ENCODE measurements around the gene DDX59.
A peak's percentile ranks its signal among the peaks of the same experiment; 100 is the strongest.

DDX59 gene

DNA sequence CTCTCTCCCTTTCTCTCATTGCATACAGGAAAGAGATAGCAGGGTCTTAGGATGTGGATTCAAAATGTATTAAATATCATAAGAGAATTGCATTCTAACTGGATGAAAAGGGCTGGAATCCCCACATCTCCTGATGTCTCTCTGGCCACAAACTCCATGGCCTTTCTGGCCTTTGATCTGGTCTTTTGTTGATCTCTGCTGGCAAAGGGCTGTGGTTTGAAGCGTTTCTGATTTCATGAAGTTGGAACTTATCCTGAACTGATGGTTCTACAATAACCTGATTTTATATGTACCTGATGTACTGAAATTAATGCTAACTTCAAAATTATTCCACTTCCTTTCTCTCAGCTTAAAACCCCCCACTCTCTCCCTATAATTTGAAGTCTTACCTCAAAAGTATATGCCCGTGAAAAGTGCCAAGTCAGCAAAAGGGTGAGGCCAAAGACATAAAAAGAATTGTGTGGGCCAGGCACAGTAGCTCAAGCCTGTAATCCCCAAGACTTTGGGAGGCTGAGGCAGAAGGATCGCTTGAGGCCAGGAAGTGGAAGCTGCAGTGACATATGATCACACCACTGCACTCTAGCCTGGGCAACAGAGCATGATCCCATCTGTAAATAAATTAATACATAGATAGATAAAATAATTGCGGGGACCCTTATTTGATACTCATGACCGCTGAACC lies 42.7 kb downstream of the DDX59 start:
- no peaks in the 10 kb centered on the region for H3K9me2 ChIP-seq (replicated peaks; ENCODE audit: low read depth, low read length)
- no peaks in the 10 kb centered on the region for H3K36me3 ChIP-seq (ENCODE audit: insufficient read depth, low read length)
- H3K4me2 ChIP-seq (ENCODE audit: low read depth, low read length, poor library complexity, severe bottlenecking): no peak overlapping the region
- H4K20me1 ChIP-seq (ENCODE audit: insufficient read depth, low read length, poor library complexity, severe bottlenecking): no peaks in the 10 kb centered on the region
- H3K79me2 ChIP-seq (ENCODE audit: insufficient read depth, low read length): no peaks in the 10 kb centered on the region
- peaks cover 3% of the 10 kb centered on the region; the same call in 1 of the 2 replicates for H3F3A ChIP-seq (ENCODE audit: low read depth)
- H3K27me3 ChIP-seq (ENCODE audit: insufficient read depth, low read length, poor library complexity, severe bottlenecking): no peaks in the 10 kb centered on the region
- no peak overlapping the region for H3K4me3 ChIP-seq (ENCODE audit: low read length, poor library complexity, severe bottlenecking)
- no peaks in the 10 kb centered on the region for H3K9me3 ChIP-seq (ENCODE audit: insufficient read depth, low read depth, low read length)
- TF ChIP-seq CTCF (conservative IDR thresholded peaks at IDR 0.05; ENCODE audit: low read length) (no peak), EZH2phosphoT487 (IDR thresholded peaks at IDR 0.05; ENCODE audit: borderline replicate concordance) (no peak)
- H2AFZ ChIP-seq (ENCODE audit: low read length): no peak overlapping the region
- H3K9ac ChIP-seq (ENCODE audit: low read depth, low read length, poor library complexity, severe bottlenecking): no peak overlapping the region
- peaks cover 18% of the 10 kb centered on the region for H3K4me1 ChIP-seq (ENCODE audit: insufficient read depth, low read length, poor library complexity, severe bottlenecking)

DNA sequence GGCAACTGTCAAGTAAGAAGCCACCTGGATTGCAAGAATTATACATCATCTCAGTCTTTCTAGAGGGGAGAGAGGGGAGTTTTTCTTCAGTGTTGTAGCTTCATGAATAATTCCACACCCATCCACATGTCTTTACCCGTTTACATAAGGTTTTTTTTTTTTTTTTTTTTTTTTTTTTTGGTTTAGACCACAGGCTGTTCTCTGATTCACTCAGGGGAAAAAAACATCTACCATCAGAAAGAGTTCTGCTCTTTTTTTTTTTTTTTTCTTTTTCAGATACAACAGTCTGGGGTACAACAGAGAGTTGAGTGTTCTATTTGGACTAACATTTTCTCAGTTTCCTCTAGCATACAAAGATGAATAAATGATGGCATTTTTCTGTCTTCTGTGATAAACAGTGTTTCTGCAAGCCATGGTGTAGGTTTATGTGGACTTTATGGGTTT lies 44.3 kb downstream of the DDX59 start:
- H3K79me2 ChIP-seq (ENCODE audit: insufficient read depth, low read length): peaks cover 2% of the 10 kb centered on the region
- H3K36me3 ChIP-seq (ENCODE audit: insufficient read depth, low read length): no peaks in the 10 kb centered on the region
- TF ChIP-seq CTCF (conservative IDR thresholded peaks at IDR 0.05; ENCODE audit: low read length): no peak
- no peak for TF ChIP-seq EZH2phosphoT487 (IDR thresholded peaks at IDR 0.05; ENCODE audit: borderline replicate concordance)
- H3F3A ChIP-seq (ENCODE audit: low read depth): peaks cover 3% of the 10 kb centered on the region; the same call in 1 of the 2 replicates
- no peaks in the 10 kb centered on the region for H3K9me2 ChIP-seq (replicated peaks; ENCODE audit: low read depth, low read length)
- H3K4me2 ChIP-seq (ENCODE audit: low read depth, low read length, poor library complexity, severe bottlenecking): no peak overlapping the region
- no peaks in the 10 kb centered on the region for H3K9me3 ChIP-seq (ENCODE audit: insufficient read depth, low read depth, low read length)
- no peak overlapping the region for H3K4me3 ChIP-seq (ENCODE audit: low read length, poor library complexity, severe bottlenecking)
- no peak overlapping the region for H3K9ac ChIP-seq (ENCODE audit: low read depth, low read length, poor library complexity, severe bottlenecking)
- H2AFZ ChIP-seq (ENCODE audit: low read length): peak overlapping the region; percentile 53; the same call in 1 of the 2 replicates
- no peaks in the 10 kb centered on the region for H4K20me1 ChIP-seq (ENCODE audit: insufficient read depth, low read length, poor library complexity, severe bottlenecking)
- H3K27me3 ChIP-seq (ENCODE audit: insufficient read depth, low read length, poor library complexity, severe bottlenecking): no peaks in the 10 kb centered on the region
- H3K4me1 ChIP-seq (ENCODE audit: insufficient read depth, low read length, poor library complexity, severe bottlenecking): peaks cover 18% of the 10 kb centered on the region

- no peak for TF ChIP-seq CTCF (conservative IDR thresholded peaks at IDR 0.05; ENCODE audit: low read length)
- TF ChIP-seq EZH2phosphoT487 (IDR thresholded peaks at IDR 0.05; ENCODE audit: borderline replicate concordance): no peak
- Histone ChIP-seq H3K9ac (ENCODE audit: low read depth, low read length, poor library complexity, severe bottlenecking) (no peak overlapping the region), H3K4me2 (ENCODE audit: low read depth, low read length, poor library complexity, severe bottlenecking) (no peak overlapping the region), H3K36me3 (ENCODE audit: insufficient read depth, low read length) (no peaks in the 10 kb centered on the region), H3K4me1 (ENCODE audit: insufficient read depth, low read length, poor library complexity, severe bottlenecking) (peaks cover 18% of the 10 kb centered on the region), H3K27me3 (ENCODE audit: insufficient read depth, low read length, poor library complexity, severe bottlenecking) (no peaks in the 10 kb centered on the region), H3F3A (ENCODE audit: low read depth) (peaks cover 3% of the 10 kb centered on the region; the same call in 1 of the 2 replicates), H3K79me2 (ENCODE audit: insufficient read depth, low read length) (peaks cover 8% of the 10 kb centered on the region), H3K4me3 (ENCODE audit: low read length, poor library complexity, severe bottlenecking) (no peak overlapping the region), H2AFZ (ENCODE audit: low read length) (peak overlapping the region; percentile 54; the same call in 1 of the 2 replicates), H3K9me3 (ENCODE audit: insufficient read depth, low read depth, low read length) (no peaks in the 10 kb centered on the region), H3K9me2 (replicated peaks; ENCODE audit: low read depth, low read length) (no peaks in the 10 kb centered on the region), H4K20me1 (ENCODE audit: insufficient read depth, low read length, poor library complexity, severe bottlenecking) (no peaks in the 10 kb centered on the region)
Measured at GRCh38 chr1:200624679-200625335, 44.9 kb downstream of the DDX59 start.

Measured in Loucy (cell line).